Muscle layer of duodenum (tissue), 2 donors: ENCODE results near the gene CALML5.
A peak's percentile ranks its signal among the peaks of the same experiment; 100 is the strongest.

Source experiments
- H3K27ac ChIP-seq: one replicate; pipeline ENCODE4 v1.7.0; 2013; ENCODE audit warnings: mild to moderate bottlenecking, low read length
- H3K27me3 ChIP-seq: one replicate; pipeline ENCODE4 v1.7.0; 2013; ENCODE audit warnings: low read depth, mild to moderate bottlenecking, control low read depth, low read length
- H3K36me3 ChIP-seq, 2 donors: one replicate each; pipeline ENCODE4 v1.7.0; 2013; ENCODE audit warnings: low read length in 2 of 2, control low read depth in 1 of 2, mild to moderate bottlenecking in 1 of 2; ENCODE audit not compliant: insufficient read depth in 2 of 2, control insufficient read depth in 1 of 2
- H3K4me1 ChIP-seq, 2 donors: one replicate each; pipeline ENCODE4 v1.7.0; 2013; ENCODE audit warnings: low read length in 2 of 2, mild to moderate bottlenecking in 2 of 2, control low read depth in 1 of 2, moderate library complexity in 1 of 2; ENCODE audit not compliant: insufficient read depth in 2 of 2, control insufficient read depth in 1 of 2
- H3K4me3 ChIP-seq, 2 donors: one replicate each; pipeline ENCODE4 v1.7.0; 2013; ENCODE audit warnings: low read length in 2 of 2, low read depth in 1 of 2, mild to moderate bottlenecking in 1 of 2
- H3K9me3 ChIP-seq, 2 donors: one replicate each; pipeline ENCODE4 v1.7.0; 2013; ENCODE audit warnings: low read length in 2 of 2, control low read depth in 1 of 2, mild to moderate bottlenecking in 1 of 2; ENCODE audit not compliant: control insufficient read depth in 1 of 2
- donor health status: healthy.

Gene CALML5

DNA sequence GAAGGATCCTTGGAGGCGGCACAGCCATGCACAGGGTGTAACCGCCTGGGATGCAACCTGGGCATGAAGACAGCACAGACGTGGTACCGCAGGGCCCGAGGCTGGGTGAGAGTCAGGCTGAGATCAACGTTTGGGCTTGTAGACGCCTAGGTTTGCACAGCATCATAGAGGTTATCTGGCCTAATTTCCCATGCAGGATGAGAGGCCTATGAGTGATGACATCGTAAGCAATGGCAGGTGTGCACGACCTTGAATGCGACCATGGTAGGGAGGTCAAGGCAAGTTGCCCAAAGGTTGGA lies 32.9 kb upstream of the CALML5 start:
- Histone ChIP-seq H3K27me3 (no peaks in the 10 kb centered on the region), H3K4me3 (no peak overlapping the region), H3K27ac (no peak overlapping the region), H3K9me3 (no peaks in the 10 kb centered on the region), H3K36me3 (no peaks in the 10 kb centered on the region), H3K4me1 (peaks cover 0 to 15% of the 10 kb centered on the region in 2 donors)

DNA sequence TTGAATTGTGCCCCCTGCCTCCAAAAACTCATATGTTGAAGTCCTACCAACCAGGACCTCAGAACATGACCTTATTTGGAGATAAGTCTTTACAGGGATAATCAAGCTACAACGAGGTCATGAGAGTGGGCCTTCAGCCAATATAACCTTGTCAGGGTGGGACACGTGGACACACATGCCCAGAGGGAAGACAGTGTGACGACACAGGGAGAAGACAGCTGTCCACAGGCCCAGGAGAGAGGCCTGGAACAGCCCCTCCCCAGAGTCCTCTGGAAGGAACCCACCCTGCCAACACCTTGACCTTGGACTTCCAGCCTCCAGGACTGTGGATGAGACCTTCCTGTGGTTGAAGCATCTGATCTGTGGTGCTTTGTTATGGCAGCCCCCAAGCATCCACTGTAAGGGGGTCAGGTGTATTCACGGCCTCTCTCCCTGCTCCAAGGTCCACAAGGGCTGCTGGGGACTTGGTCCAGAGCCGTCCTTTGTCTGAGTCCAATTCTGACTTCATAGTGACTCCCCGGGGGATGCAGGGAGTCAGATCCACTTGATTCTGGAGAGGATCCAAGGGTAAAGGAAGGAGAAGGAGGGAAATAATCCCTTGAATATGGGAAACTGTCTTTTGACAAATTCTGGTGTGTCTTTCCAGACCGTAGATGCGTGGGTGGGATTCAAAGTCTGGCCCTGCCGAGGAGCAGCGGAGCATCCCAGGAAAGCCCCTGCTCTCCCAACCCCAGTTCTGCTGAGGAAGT lies 32.4 kb upstream of the CALML5 start:
- Histone ChIP-seq H3K9me3 (no peaks in the 10 kb centered on the region), H3K4me3 (no peak overlapping the region), H3K36me3 (no peaks in the 10 kb centered on the region), H3K4me1 (peaks cover 0 to 15% of the 10 kb centered on the region in 2 donors), H3K27ac (no peak overlapping the region), H3K27me3 (no peaks in the 10 kb centered on the region)

DNA sequence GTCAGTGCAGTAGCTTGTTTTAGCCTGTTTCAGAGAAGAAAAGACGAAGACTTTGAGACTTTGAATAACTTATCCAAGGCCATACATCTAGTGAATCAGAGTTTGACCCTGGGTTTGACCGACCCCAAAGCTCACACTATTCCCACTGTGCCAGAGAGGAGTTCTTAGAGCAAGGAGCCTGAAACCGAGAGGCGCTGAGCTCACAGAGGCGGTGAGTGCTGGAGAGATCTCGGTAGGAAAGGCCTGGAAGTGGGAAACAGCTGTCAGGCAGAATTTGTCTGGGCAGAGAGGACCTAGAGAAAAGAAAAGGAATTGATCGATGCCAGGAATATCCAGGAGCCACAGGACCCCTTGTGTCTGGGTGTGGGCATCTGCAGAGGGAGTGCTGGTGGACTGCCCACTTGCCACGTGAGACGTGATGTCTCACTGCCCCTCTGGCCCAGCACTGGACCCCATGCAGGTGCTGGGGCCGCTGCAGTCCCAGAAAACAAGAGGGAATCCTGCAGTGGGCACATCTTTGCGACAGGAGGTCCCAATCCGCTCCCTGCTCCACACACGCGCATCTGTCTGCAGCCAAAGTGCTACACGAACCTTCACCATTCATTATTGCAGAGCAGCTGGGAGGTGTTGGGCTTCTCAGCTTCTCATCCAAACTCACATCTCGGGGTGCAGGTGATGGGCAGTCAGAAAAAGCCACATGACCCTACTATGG lies 31.6 kb upstream of the CALML5 start:
- no peaks in the 10 kb centered on the region for H3K27me3 ChIP-seq
- H3K4me1 ChIP-seq = peaks cover 0 to 15% of the 10 kb centered on the region in 2 donors
- no peaks in the 10 kb centered on the region for H3K36me3 ChIP-seq
- H3K27ac ChIP-seq = no peak overlapping the region
- no peaks in the 10 kb centered on the region for H3K9me3 ChIP-seq
- no peak overlapping the region for H3K4me3 ChIP-seq

DNA sequence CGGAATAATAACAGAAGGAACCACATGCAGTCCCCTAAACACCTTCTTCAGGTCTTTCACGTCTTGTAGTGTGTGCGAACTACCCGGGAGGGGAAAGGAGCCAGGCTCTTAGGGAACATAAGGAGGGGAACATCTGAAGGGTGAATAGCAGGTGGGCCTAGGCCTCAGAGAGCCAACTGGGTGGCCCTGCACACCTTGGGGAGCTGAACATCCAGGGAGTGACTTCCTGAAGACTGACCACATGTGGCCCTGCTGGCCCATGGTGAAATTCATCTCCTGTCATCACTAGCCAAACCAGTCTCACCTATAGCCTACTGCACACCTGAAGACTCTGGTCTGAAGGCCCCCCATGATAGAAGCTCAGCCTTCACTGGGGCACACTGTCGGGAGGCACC lies 31.0 kb upstream of the CALML5 start:
- no peaks in the 10 kb centered on the region for H3K36me3 ChIP-seq
- H3K27ac ChIP-seq = peak overlapping the region; percentile 56
- H3K4me3 ChIP-seq = no peak overlapping the region
- H3K9me3 ChIP-seq = no peaks in the 10 kb centered on the region
- peaks cover 0 to 15% of the 10 kb centered on the region in 2 donors for H3K4me1 ChIP-seq
- no peaks in the 10 kb centered on the region for H3K27me3 ChIP-seq

DNA sequence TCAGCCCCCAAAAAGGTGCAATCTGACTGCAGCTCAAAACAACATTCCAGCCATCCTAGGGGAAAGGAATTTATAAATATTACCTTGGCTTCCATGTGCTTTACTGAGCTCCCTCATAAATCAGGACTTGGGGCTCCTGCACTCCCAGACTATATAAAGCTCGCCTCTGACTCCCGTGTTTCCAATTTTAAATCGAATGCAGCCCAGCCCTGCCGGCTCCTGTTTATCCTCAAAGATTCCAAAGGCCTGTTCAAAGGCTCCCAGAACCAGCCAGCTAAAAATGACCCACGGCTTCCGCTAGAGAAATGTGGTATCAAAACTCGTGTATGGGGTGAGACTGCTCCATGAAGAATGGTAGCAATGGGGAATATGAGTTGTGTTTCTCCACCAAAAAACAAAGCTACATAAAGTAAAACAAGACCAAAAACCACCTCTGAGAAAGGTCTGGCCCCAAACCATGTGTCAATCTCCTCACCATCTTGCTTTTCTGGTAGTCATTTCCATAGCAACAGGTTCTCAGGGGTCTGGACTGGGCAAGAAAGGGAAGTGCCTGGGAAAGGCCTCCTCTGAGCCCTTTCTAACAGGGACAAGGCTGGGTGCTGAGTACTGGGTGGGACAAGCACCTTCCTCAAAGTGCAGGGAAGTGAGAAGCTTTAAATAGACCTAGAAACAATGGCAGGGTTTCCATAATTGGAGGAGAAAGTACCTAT lies 30.5 kb upstream of the CALML5 start:
- H3K4me1 ChIP-seq = peaks cover 0 to 15% of the 10 kb centered on the region in 2 donors
- H3K9me3 ChIP-seq = no peaks in the 10 kb centered on the region
- no peaks in the 10 kb centered on the region for H3K27me3 ChIP-seq
- H3K4me3 ChIP-seq = no peak overlapping the region
- H3K36me3 ChIP-seq = no peaks in the 10 kb centered on the region
- H3K27ac ChIP-seq = peak overlapping the region; percentile 56

DNA sequence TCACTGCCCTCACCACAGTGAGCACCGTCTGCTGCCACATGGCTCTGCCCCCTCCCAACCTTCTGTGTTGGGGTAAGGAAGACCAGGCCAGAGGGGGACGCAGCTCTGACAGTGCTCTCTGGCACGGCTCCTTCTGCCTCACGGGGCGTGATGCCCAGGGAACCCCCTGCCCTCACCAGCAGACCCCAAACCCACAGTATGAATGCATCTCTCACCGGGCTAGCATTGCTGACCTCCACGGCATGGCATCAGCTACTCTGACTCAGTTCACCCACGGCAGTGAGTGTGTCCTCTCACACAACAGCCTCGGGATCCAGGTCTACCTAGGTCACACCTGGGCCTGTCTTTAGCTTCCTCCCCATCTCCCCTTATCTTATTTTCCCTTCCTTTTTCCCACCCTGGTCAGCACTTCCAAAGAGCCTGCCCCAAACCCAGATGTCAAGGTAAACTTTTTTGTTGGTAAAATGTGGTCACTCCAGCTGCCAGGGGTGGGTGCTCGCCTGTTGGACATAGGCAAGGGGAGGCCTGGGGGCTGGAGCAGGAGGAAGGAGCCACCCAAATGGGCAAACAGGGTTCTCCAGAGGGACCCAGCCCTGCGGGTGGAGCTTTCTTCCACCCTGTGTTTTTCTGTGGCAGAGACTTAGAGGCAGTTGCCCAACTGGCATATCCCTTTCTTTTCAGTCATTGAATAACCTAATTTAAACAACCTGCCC lies 29.8 kb upstream of the CALML5 start:
- Histone ChIP-seq H3K36me3 (no peaks in the 10 kb centered on the region), H3K4me1 (peaks cover 0 to 15% of the 10 kb centered on the region in 2 donors), H3K27me3 (no peaks in the 10 kb centered on the region), H3K27ac (no peak overlapping the region), H3K9me3 (no peaks in the 10 kb centered on the region), H3K4me3 (no peak overlapping the region)

DNA sequence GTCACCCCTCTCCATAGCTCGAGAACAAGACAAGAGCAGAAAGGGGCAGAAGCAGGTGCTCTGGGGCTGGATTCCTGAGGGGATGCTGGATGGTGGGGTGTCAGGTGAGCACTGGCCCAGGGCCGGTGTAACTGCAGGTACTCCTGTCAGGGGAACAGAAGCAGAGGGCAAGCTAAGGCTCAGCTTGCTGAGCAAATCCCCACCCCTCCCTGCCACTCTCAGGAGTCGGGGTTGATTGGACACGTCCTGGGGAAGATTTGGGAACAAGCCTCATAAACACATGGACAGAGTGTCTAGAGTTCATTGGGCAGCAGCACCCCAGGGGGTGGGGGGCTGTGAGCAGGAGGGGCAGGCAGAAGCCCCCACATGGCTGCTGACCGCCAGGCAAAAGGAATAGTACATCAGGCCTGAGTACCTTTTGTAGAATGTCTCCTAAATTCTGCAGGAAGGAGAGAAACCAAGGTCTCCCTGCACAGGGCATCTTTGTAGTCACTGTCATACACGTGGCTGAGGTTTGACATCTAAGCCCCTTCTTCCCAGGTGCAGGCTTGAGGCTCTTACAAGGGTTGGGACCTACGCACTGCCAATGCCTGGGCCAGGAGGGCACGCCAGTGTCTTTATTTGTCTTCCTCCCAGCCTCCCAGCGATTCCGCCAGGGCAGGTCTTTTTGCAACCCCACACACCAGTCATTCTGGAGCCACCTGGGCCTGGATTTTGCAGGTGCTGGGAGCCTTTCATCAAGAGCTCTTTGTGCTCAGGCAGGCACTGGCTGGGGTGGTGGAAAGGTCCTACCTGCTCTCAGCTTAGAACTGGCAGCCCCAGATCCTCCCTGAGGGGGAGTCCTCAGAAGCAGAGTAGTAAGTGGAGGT lies 28.2 kb upstream of the CALML5 start:
- H3K9me3 ChIP-seq = no peaks in the 10 kb centered on the region
- no peak overlapping the region for H3K27ac ChIP-seq

DNA sequence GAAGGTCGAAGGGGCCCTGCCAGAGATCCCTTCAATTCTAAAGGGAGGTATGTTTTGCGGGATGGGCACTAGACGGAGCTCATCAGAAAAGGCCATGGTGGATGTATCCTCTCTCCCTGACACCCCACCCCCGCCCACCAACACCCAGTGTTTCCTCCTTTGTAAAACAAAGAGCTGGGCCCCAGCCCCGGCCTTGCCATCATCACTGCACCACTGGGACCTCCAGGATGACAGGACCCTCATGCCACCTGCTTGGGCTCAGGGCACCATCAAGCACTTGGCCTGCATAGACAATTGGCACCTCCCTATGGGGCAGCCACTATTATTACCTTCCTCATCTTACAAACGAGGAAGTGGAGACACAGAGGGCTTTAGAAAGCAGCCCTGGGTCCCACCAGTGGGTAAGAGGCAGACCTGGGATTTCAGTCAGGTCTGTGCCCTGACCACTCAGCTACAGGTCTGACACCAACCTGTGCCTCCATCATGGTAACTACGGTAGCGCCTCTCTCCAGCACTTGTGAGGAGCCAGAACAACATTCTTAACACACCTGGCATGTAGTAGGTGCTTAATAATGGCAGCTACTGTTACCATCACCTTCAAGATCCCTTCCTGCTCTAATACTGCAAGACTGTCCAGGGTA lies 27.4 kb upstream of the CALML5 start:
- Histone ChIP-seq H3K27me3 (no peaks in the 10 kb centered on the region), H3K4me3 (no peak overlapping the region), H3K36me3 (no peaks in the 10 kb centered on the region), H3K9me3 (no peaks in the 10 kb centered on the region), H3K4me1 (peaks cover 0 to 15% of the 10 kb centered on the region in 2 donors), H3K27ac (no peak overlapping the region)

More for the DNA sequence above, 28.2 kb upstream of the CALML5 start:
- Histone ChIP-seq H3K36me3 (no peaks in the 10 kb centered on the region), H3K4me1 (peaks cover 0 to 15% of the 10 kb centered on the region in 2 donors), H3K4me3 (no peak overlapping the region), H3K27me3 (no peaks in the 10 kb centered on the region)

DNA sequence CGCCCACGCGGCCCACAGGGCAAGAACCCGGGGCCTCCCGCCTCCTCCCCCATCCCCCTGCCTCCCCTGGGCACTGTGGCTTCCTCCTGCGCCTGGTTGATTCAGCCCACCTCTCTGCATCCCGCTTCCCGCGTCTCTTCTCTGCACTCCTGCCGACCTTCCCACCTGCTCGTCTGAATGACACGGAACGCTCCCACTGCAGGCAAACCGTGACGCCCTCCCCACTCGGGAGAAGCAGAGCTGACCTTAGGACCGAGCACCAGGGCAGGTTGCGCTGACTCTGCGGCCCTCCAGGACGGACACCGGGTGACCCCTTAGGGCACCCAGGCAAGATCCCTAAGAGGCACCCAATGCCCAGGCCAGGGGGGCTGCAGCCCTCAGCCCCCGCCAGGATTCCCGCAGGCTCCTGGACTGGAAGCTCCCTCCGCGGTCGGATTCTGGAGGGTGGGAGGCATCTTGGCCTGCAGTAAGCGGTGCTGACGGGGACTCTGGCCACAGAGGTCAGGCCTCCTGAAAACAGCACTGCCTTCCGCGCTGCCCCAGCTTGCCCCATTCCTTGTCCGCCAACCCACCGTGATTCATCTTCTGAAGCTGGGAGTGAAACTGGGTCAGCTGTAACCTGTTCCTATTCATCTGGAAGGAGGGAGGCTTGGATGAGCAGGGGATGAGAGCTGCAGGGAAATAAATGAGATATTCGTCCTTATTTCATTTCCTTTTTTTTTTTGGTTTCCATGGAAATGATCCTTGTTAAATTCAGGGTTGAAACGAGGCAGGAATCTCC lies 26.4 kb upstream of the CALML5 start:
- no peaks in the 10 kb centered on the region for H3K36me3 ChIP-seq
- H3K27me3 ChIP-seq = no peaks in the 10 kb centered on the region
- no peaks in the 10 kb centered on the region for H3K9me3 ChIP-seq
- H3K27ac ChIP-seq = no peak overlapping the region
- H3K4me3 ChIP-seq = no peak overlapping the region
- H3K4me1 ChIP-seq = peaks cover 0 to 8% of the 10 kb centered on the region in 2 donors
